ENCODE measurements around the gene LRR1. TPM values are rescaled to one million over a fixed set of nuclear protein-coding genes. Genes with fewer than 3 reads are reported as not detected.

The LRR1 gene
- total RNA-seq, 1 donor from 2014 or later: 6.0 TPM

GRCh38 chr14:49659526-49660455, 61.1 kb downstream of the LRR1 start:
- Histone ChIP-seq H3K27me3 (no peaks in the 10 kb centered on the region), H3K4me3 (no peak overlapping the region), H3K4me1 (no peaks in the 10 kb centered on the region), H3K36me3 (no peaks in the 10 kb centered on the region), H3K27ac (no peak overlapping the region), H3K9me3 (no peaks in the 10 kb centered on the region)
- ATAC-seq: no peak
- intact Hi-C loops (cut with DNase I): no loop called here
- DNase-seq: no peak
- TF ChIP-seq CTCF (IDR thresholded peaks at IDR 0.05): no peak

Other genes with a start within 250 kb of the LRR1 start
- 1,185 TPM for gene RPS29, start 12.6 kb upstream of the LRR1 start, total RNA-seq
- gene RPL36AL, start 21.7 kb downstream of the LRR1 start, total RNA-seq: 157 TPM
- 27.1 TPM for gene MGAT2, start 21.9 kb downstream of the LRR1 start, total RNA-seq
- 5.6 TPM for gene DNAAF2, start 36.3 kb downstream of the LRR1 start, total RNA-seq
- 0.98 TPM for gene POLE2, start 89.3 kb downstream of the LRR1 start, total RNA-seq
- 7.6 TPM for gene KLHDC1, start 94.2 kb downstream of the LRR1 start, total RNA-seq
- 45.8 TPM for gene KLHDC2, start 169.2 kb downstream of the LRR1 start, total RNA-seq

All from upper lobe of right lung (tissue), 1 donor.